Liver (tissue), 9 donors: ENCODE results near the gene CLEC2A. TPM values are rescaled to one million over a fixed set of nuclear protein-coding genes. Genes with fewer than 3 reads are reported as not detected.
"Not testable (repeated sequence)": the region's sequence is repeated elsewhere in the genome, so short reads cannot be mapped to it uniquely, and the experiment has no call there.

Source experiments
- DNase-seq: peaks from one replicate; pipeline ENCODE4 v3.0.0-alpha.2; 2017; ENCODE audit warnings: low spot score
- H3K27ac ChIP-seq, 2 donors: one replicate each; pipeline ENCODE4 v1.7.0; 2013; ENCODE audit warnings: inconsistent platforms in 2 of 2, low read length in 2 of 2, control low read depth in 1 of 2, low read depth in 1 of 2, mild to moderate bottlenecking in 1 of 2
- H3K27me3 ChIP-seq, 4 donors: one replicate each; pipeline versions ENCODE4 v1.6.1 to v1.7.0; 2013; ENCODE audit warnings: low read length in 3 of 4, inconsistent platforms in 1 of 4, mild to moderate bottlenecking in 1 of 4, moderate library complexity in 1 of 4; ENCODE audit not compliant: control insufficient read depth in 4 of 4, insufficient read depth in 4 of 4
- H3K36me3 ChIP-seq, 4 donors: one replicate each; pipeline versions ENCODE4 v1.6.1 to v1.7.0; 2013; ENCODE audit warnings: low read length in 3 of 4, mild to moderate bottlenecking in 3 of 4, low read depth in 1 of 4, moderate library complexity in 1 of 4; ENCODE audit not compliant: control insufficient read depth in 4 of 4, insufficient read depth in 3 of 4
- H3K4me1 ChIP-seq, 4 donors: one replicate each; pipeline versions ENCODE4 v1.6.1 to v1.7.0; 2013; ENCODE audit warnings: low read length in 3 of 4, mild to moderate bottlenecking in 3 of 4, moderate library complexity in 1 of 4; ENCODE audit not compliant: control insufficient read depth in 4 of 4, insufficient read depth in 4 of 4
- H3K4me3 ChIP-seq, 3 donors: one replicate each; pipeline versions ENCODE4 v1.6.1 to v1.7.0; 2013; ENCODE audit warnings: low read length in 3 of 3, control low read depth in 1 of 3, low read depth in 1 of 3, mild to moderate bottlenecking in 1 of 3
- H3K9ac ChIP-seq, 2 donors: one replicate each; pipeline ENCODE4 v1.7.0; 2013; ENCODE audit warnings: low read length in 2 of 2, mild to moderate bottlenecking in 2 of 2, moderate library complexity in 2 of 2, control low read depth in 1 of 2, low read depth in 1 of 2
- H3K9me3 ChIP-seq, 4 donors: one replicate each; pipeline versions ENCODE4 v1.6.1 to v1.7.0; 2013; ENCODE audit warnings: low read length in 3 of 4; ENCODE audit not compliant: control insufficient read depth in 4 of 4
- ATF3 ChIP-seq: IDR thresholded peaks from 2 replicates; pipeline ENCODE4 v1.6.1; 2016; ENCODE audit warnings: antibody characterized with exemption
- EGR1 ChIP-seq, 2 donors: IDR thresholded peaks; 2 replicates each; pipeline ENCODE4 v1.6.1; 2016 to 2018; ENCODE audit warnings: antibody characterized with exemption in 2 of 2, low read depth in 2 of 2
- FOXA1 ChIP-seq: IDR thresholded peaks from 2 replicates; pipeline ENCODE4 v1.6.1; 2016; ENCODE audit warnings: antibody characterized with exemption
- FOXA2 ChIP-seq: IDR thresholded peaks from 2 replicates; pipeline ENCODE4 v1.6.1; 2016; ENCODE audit warnings: antibody characterized with exemption
- GABPA ChIP-seq, 2 donors: IDR thresholded peaks in 1 of 2; conservative IDR thresholded peaks in 1 of 2; 2 replicates each; pipeline ENCODE4 v1.6.1; 2016; ENCODE audit warnings: antibody characterized with exemption in 2 of 2, mild to moderate bottlenecking in 1 of 2, moderate library complexity in 1 of 2
- HNF4A ChIP-seq, 2 donors: conservative IDR thresholded peaks; 2 replicates each; pipeline ENCODE4 v1.6.1; 2016; ENCODE audit warnings: antibody characterized with exemption in 2 of 2, mild to moderate bottlenecking in 2 of 2
- HNF4G ChIP-seq: IDR thresholded peaks from 2 replicates; pipeline ENCODE4 v1.6.1; 2016; ENCODE audit warnings: antibody characterized with exemption
- JUND ChIP-seq, 2 donors: IDR thresholded peaks; 2 replicates each; pipeline ENCODE4 v1.6.1; 2016; ENCODE audit warnings: antibody characterized with exemption in 2 of 2
- MAX ChIP-seq: IDR thresholded peaks from 2 replicates; pipeline ENCODE4 v1.6.1; 2016; ENCODE audit warnings: antibody characterized with exemption
- NR2F2 ChIP-seq: IDR thresholded peaks from 2 replicates; pipeline ENCODE4 v1.6.1; 2016; ENCODE audit warnings: antibody characterized with exemption
- RAD21 ChIP-seq, 2 donors: IDR thresholded peaks; 2 replicates each; pipeline ENCODE4 v1.6.1; 2016; ENCODE audit warnings: antibody characterized with exemption in 2 of 2, mild to moderate bottlenecking in 2 of 2
- REST ChIP-seq: IDR thresholded peaks from 2 replicates; pipeline ENCODE4 v1.6.1; 2016; ENCODE audit warnings: antibody characterized with exemption, mild to moderate bottlenecking
- RXRA ChIP-seq, 2 donors: IDR thresholded peaks; 2 replicates each; pipeline ENCODE4 v1.6.1; 2017 to 2018; ENCODE audit warnings: antibody characterized with exemption in 2 of 2, mild to moderate bottlenecking in 1 of 2
- SP1 ChIP-seq: IDR thresholded peaks from 2 replicates; pipeline ENCODE4 v1.6.1; 2018; ENCODE audit warnings: antibody characterized with exemption, mild to moderate bottlenecking
- TAF1 ChIP-seq: conservative IDR thresholded peaks from 2 replicates; pipeline ENCODE4 v1.6.1; 2016; ENCODE audit warnings: antibody characterized with exemption, mild to moderate bottlenecking
- YY1 ChIP-seq: IDR thresholded peaks from 2 replicates; pipeline ENCODE4 v1.6.1; 2016; ENCODE audit warnings: antibody characterized with exemption, mild to moderate bottlenecking
- whole genome bisulfite sequencing: extraction: QIAGEN DNeasy Blood & Tissue Kit; methylation state at CpG from one replicate; pipeline ENCODE4 v1.1.7; 2013; 5-methylcytosine and 5-hydroxymethylcytosine counted together
- polyA plus RNA-seq, 2 donors: library from polyadenylated mRNA; stranded (reverse) in 1 of 2; unstranded in 1 of 2; fragments of 200-250 nt in 1 of 2; fragments of >200 nt in 1 of 2; fragmentation: Nextera tagmentation in 1 of 2; extraction: Ambion mirVana in 1 of 2; gene quantifications; one replicate each; pipeline versions ENCODE4 v1.2.1 to v1.2.3, GENCODE V29; 2013 to 2015
- total RNA-seq, 2 donors: library from RNA; depleted of rRNA; stranded (reverse); fragments of >200 nt; gene quantifications; one replicate each; pipeline ENCODE4 v1.2.3, GENCODE V29; 2014
- donor health status: healthy.
- donor health status: healthy.
- donor health status: healthy.
- donor health status: healthy.
- donor health status: healthy.

The CLEC2A gene
- total and polyA plus RNA-seq, 4 donors: not detected

GRCh38 chr12:9960590-9960989 lies 28.4 kb upstream of the CLEC2A start:
- Histone ChIP-seq H3K9ac (no peak overlapping the region), H3K27ac (no peak overlapping the region), H3K27me3 (no peaks in the 10 kb centered on the region), H3K4me1 (no peaks in the 10 kb centered on the region), H3K9me3 (no peaks in the 10 kb centered on the region), H3K36me3 (no peaks in the 10 kb centered on the region), H3K4me3 (no peak overlapping the region)
- TF ChIP-seq FOXA1 (no peak), MAX (no peak), JUND (IDR thresholded peaks at IDR 0.05) (no peak), SP1 (no peak), NR2F2 (no peak), RAD21 (IDR thresholded peaks at IDR 0.05) (no peak), RXRA (IDR thresholded peaks at IDR 0.05) (no peak), HNF4G (no peak), HNF4A (conservative IDR thresholded peaks at IDR 0.05) (no peak), YY1 (no peak), TAF1 (no peak), ATF3 (no peak), GABPA (IDR thresholded peaks at IDR 0.05 in 1 of 2, conservative IDR thresholded peaks at IDR 0.05 in 1 of 2) (no peak), FOXA2 (no peak)
- WGBS: 55% methylated on average over 5 of the region's 5 CpGs
- DNase-seq: no peak

GRCh38 chr12:9957834-9958233 lies 25.7 kb upstream of the CLEC2A start:
- H3K27ac ChIP-seq: no peak overlapping the region
- H3K27me3 ChIP-seq: no peaks in the 10 kb centered on the region
- no peaks in the 10 kb centered on the region for H3K4me1 ChIP-seq
- no peak overlapping the region for H3K9ac ChIP-seq
- no peaks in the 10 kb centered on the region for H3K36me3 ChIP-seq
- H3K4me3 ChIP-seq: no peak overlapping the region
- no peaks in the 10 kb centered on the region for H3K9me3 ChIP-seq
- DNase-seq: no peak
- no peak for TF ChIP-seq EGR1 (IDR thresholded peaks at IDR 0.05; ENCODE audit: low read depth in 2 of 2)

GRCh38 chr12:9952954-9953729 lies 21.0 kb upstream of the CLEC2A start:
- H3K9ac ChIP-seq, H3K4me3 ChIP-seq, DNase-seq, H3K4me1 ChIP-seq, H3K27me3 ChIP-seq, H3K27ac ChIP-seq, H3K36me3 ChIP-seq, H3K9me3 ChIP-seq: not testable (repeated sequence)
- 95% methylated on average over 30 of the region's 55 CpGs for WGBS

GRCh38 chr12:9951026-9951675 lies 19.0 kb upstream of the CLEC2A start:
- Histone ChIP-seq H3K9ac (no peak overlapping the region), H3K36me3 (no peaks in the 10 kb centered on the region), H3K27me3 (no peaks in the 10 kb centered on the region), H3K27ac (no peak overlapping the region), H3K9me3 (no peaks in the 10 kb centered on the region), H3K4me3 (no peak overlapping the region), H3K4me1 (no peaks in the 10 kb centered on the region)
- TF ChIP-seq REST (no peak), RXRA (IDR thresholded peaks at IDR 0.05) (no peak), ATF3 (no peak)
- no peak for DNase-seq
- WGBS: 77% methylated on average over 5 of the region's 5 CpGs
